IMR-90 (cell line): ENCODE results near the gene ZNF773. TPM values are rescaled to one million over a fixed set of nuclear protein-coding genes. Genes with fewer than 3 reads are reported as not detected.

Experiments
- ATAC-seq: fragments of 200-7000 bp; cut with Tn5 transposase; 2 replicates; pipeline ENCODE4 v1.9.1; 2020; ENCODE audit warnings: low read depth, mild to moderate bottlenecking, moderate library complexity
- BruUV-seq: library from RNA; stranded (reverse); fragments of 400-500 nt; replicated peaks from 2 replicates; lab custom pipeline; 2021; lab: Mats Ljungman, UMichigan
- CTCF ChIA-PET: fragments of 300-600 bp; formaldehyde crosslinking; extraction: SDS; loops from one replicate; lab custom pipeline; 2021; ENCODE audit warnings: antibody characterized with exemption; lab: Yijun Ruan, JAX
- POLR2A ChIA-PET: fragments of 300-600 bp; sonication (Branson Sonifier 250); formaldehyde crosslinking; loops from one replicate; lab custom pipeline; 2022; ENCODE audit warnings: antibody characterized with exemption; ENCODE audit not compliant: unreplicated experiment; lab: Charles Lee
- DNase-seq: peaks from one replicate; pipeline ENCODE4 v3.0.0; 2013
- H2AFZ ChIP-seq: replicated peaks from 2 replicates; pipeline ENCODE3; 2013; ENCODE audit warnings: low read length, mild to moderate bottlenecking; ENCODE audit not compliant: poor library complexity
- H2AK5ac ChIP-seq: 2 replicates; pipeline ENCODE4 v1.6.1; 2013; ENCODE audit warnings: low read depth, low read length, inconsistent platforms
- H2AK9ac ChIP-seq: replicated peaks from 2 replicates; pipeline ENCODE3; 2013; ENCODE audit warnings: mild to moderate bottlenecking, low read depth, low read length, moderate library complexity; ENCODE audit not compliant: poor library complexity
- H2BK120ac ChIP-seq: 2 replicates; pipeline ENCODE4 v1.6.1; 2013; ENCODE audit warnings: low read depth, low read length, inconsistent platforms
- H2BK15ac ChIP-seq: 3 replicates; pipeline ENCODE4 v1.6.1; 2013; ENCODE audit warnings: low read depth, low read length, inconsistent platforms
- H2BK20ac ChIP-seq: 2 replicates; pipeline ENCODE4 v1.6.1; 2013; ENCODE audit warnings: low read depth, mild to moderate bottlenecking, inconsistent platforms, low read length, moderate library complexity
- H2BK5ac ChIP-seq: 2 replicates; pipeline ENCODE4 v1.6.1; 2013; ENCODE audit warnings: mild to moderate bottlenecking, low read depth, low read length, inconsistent platforms; ENCODE audit not compliant: poor library complexity, severe bottlenecking
- H3K14ac ChIP-seq: replicated peaks from 2 replicates; pipeline ENCODE4 v1.6.1; 2013; ENCODE audit warnings: low read depth, low read length, inconsistent platforms
- H3K18ac ChIP-seq: 2 replicates; pipeline ENCODE4 v1.6.1; 2013; ENCODE audit warnings: low read depth, low read length, control low read depth
- H3K23ac ChIP-seq: 2 replicates; pipeline ENCODE4 v1.6.1; 2013; ENCODE audit warnings: low read depth, low read length, inconsistent platforms
- H3K27ac ChIP-seq: 2 replicates; pipeline ENCODE4 v1.5.1; 2013; ENCODE audit warnings: mild to moderate bottlenecking, control low read depth, low read length; ENCODE audit not compliant: insufficient read depth
- H3K27me3 ChIP-seq: 2 replicates; pipeline ENCODE4 v1.6.1; 2013; ENCODE audit warnings: low read length; ENCODE audit not compliant: control insufficient read depth, insufficient read depth
- H3K36me3 ChIP-seq: 2 replicates; pipeline ENCODE4 v1.6.1; 2013; ENCODE audit warnings: low read length, mixed read lengths; ENCODE audit not compliant: control insufficient read depth, insufficient read depth
- H3K4ac ChIP-seq: 2 replicates; pipeline ENCODE4 v1.6.1; 2013; ENCODE audit warnings: low read depth, low read length, inconsistent platforms
- H3K4me1 ChIP-seq: 2 replicates; pipeline ENCODE4 v1.6.1; 2013; ENCODE audit warnings: low read length, mixed read lengths; ENCODE audit not compliant: control insufficient read depth, insufficient read depth
- H3K4me2 ChIP-seq: 2 replicates; pipeline ENCODE4 v1.6.1; 2013; ENCODE audit warnings: low read depth, mild to moderate bottlenecking, control low read depth, low read length, moderate library complexity
- H3K4me3 ChIP-seq: 2 replicates; pipeline ENCODE4 v1.5.1; 2013; ENCODE audit warnings: low read depth, mild to moderate bottlenecking, control low read depth, low read length, moderate library complexity; ENCODE audit not compliant: insufficient read depth
- H3K56ac ChIP-seq: 2 replicates; pipeline ENCODE4 v1.6.1; 2013; ENCODE audit warnings: low read length, inconsistent platforms; ENCODE audit not compliant: insufficient read depth; ENCODE audit errors: extremely low read depth
- H3K79me1 ChIP-seq, 2 experiments: 2 replicates each; pipeline ENCODE4 v1.6.1; 2013; ENCODE audit warnings: low read length in 2 of 2, inconsistent platforms in 1 of 2, low read depth in 1 of 2
- H3K9ac ChIP-seq: 2 replicates; pipeline ENCODE4 v1.6.1; 2013; ENCODE audit warnings: low read depth, low read length, control low read depth
- H3K9me1 ChIP-seq: 2 replicates; pipeline ENCODE4 v1.6.1; 2013; ENCODE audit warnings: low read length, inconsistent platforms; ENCODE audit not compliant: insufficient read depth
- H3K9me3 ChIP-seq: 2 replicates; pipeline ENCODE4 v1.6.1; 2013; ENCODE audit warnings: low read length; ENCODE audit not compliant: control insufficient read depth, insufficient read depth
- H4K20me1 ChIP-seq: 2 replicates; pipeline ENCODE4 v1.6.1; 2013; ENCODE audit warnings: low read length, inconsistent platforms; ENCODE audit not compliant: insufficient read depth
- H4K5ac ChIP-seq: 2 replicates; pipeline ENCODE4 v1.6.1; 2013; ENCODE audit warnings: mild to moderate bottlenecking, low read depth, low read length, control low read depth
- H4K8ac ChIP-seq, 2 experiments: 2 replicates each; pipeline ENCODE4 v1.6.1; 2013; ENCODE audit warnings: low read depth in 2 of 2, low read length in 2 of 2, control low read depth in 1 of 2, inconsistent platforms in 1 of 2
- H4K91ac ChIP-seq: 2 replicates; pipeline ENCODE4 v1.6.1; 2013; ENCODE audit warnings: low read depth, low read length, inconsistent platforms; ENCODE audit not compliant: insufficient read depth
- BHLHE40 ChIP-seq: fragments of 150-350 bp; IDR thresholded peaks from 2 replicates; pipeline ENCODE4 v1.6.1; 2016; ENCODE audit warnings: mild to moderate bottlenecking, low read depth, low read length
- CEBPB ChIP-seq: IDR thresholded peaks from 2 replicates; pipeline ENCODE4 v1.6.1; 2012; ENCODE audit warnings: low read depth, low read length, improper control_type of control experiment
- CHD1 ChIP-seq: IDR thresholded peaks from 2 replicates; pipeline ENCODE4 v1.6.1; 2012; ENCODE audit warnings: low read depth, low read length, improper control_type of control experiment
- CTCF ChIP-seq: conservative IDR thresholded peaks from 2 replicates; pipeline ENCODE4 v1.5.1; 2012; ENCODE audit warnings: mild to moderate bottlenecking, low read depth, low read length, improper control_type of control experiment
- FOS ChIP-seq: fragments of 150-350 bp; IDR thresholded peaks from 2 replicates; pipeline ENCODE4 v1.6.1; 2016; ENCODE audit warnings: low read depth, low read length
- MAFK ChIP-seq: IDR thresholded peaks from 2 replicates; pipeline ENCODE4 v1.6.1; 2012; ENCODE audit warnings: low read depth, low read length, improper control_type of control experiment
- MAZ ChIP-seq: IDR thresholded peaks from 2 replicates; pipeline ENCODE4 v1.6.1; 2012; ENCODE audit warnings: low read depth, mild to moderate bottlenecking, low read length, improper control_type of control experiment, moderate library complexity, borderline replicate concordance
- MXI1 ChIP-seq: IDR thresholded peaks from 2 replicates; pipeline ENCODE4 v1.6.1; 2012; ENCODE audit warnings: low read depth, mild to moderate bottlenecking, low read length, moderate library complexity, borderline replicate concordance
- POLR2A ChIP-seq: IDR thresholded peaks from 2 replicates; pipeline ENCODE4 v1.6.1; 2012; ENCODE audit warnings: mild to moderate bottlenecking, low read depth, low read length
- RAD21 ChIP-seq: IDR thresholded peaks from 2 replicates; pipeline ENCODE4 v1.6.1; 2012; ENCODE audit warnings: low read length, improper control_type of control experiment
- RCOR1 ChIP-seq: IDR thresholded peaks from 2 replicates; pipeline ENCODE4 v1.6.1; 2012; ENCODE audit warnings: mild to moderate bottlenecking, low read length, improper control_type of control experiment; ENCODE audit not compliant: insufficient replicate concordance
- RFX5 ChIP-seq: IDR thresholded peaks from 2 replicates; pipeline ENCODE4 v1.8.0; 2012; ENCODE audit warnings: low read depth, mild to moderate bottlenecking, low read length, moderate library complexity
- SMC3 ChIP-seq: fragments of 150-350 bp; IDR thresholded peaks from 2 replicates; pipeline ENCODE4 v1.6.1; 2016; ENCODE audit warnings: low read depth, mild to moderate bottlenecking, antibody characterized with exemption, low read length, moderate library complexity
- USF2 ChIP-seq: fragments of 150-350 bp; IDR thresholded peaks from 2 replicates; pipeline ENCODE4 v1.6.1; 2017; ENCODE audit warnings: mild to moderate bottlenecking, antibody characterized with exemption, low read length, low read depth
- WGBS, 2 experiments: methylation state at CpG; one replicate each; pipeline versions ENCODE4 v1.1.5 to v1.1.7; 2013; ENCODE audit warnings: missing lambda C conversion rate in 2 of 2; ENCODE audit not compliant: insufficient read length in 1 of 2; ENCODE audit errors: extremely low coverage in 2 of 2; 5-methylcytosine and 5-hydroxymethylcytosine counted together
- dilution Hi-C: fragments of 300-500 bp; cut with HindIII; formaldehyde crosslinking; loops from one replicate; pipeline ENCODE4 v1.14.3; 2018; ENCODE audit warnings: low sequenced_read_pairs; ENCODE audit not compliant: unreplicated experiment
- in situ Hi-C: fragments of 300-500 bp; cut with MboI; formaldehyde crosslinking; loops from 3 replicates; pipeline ENCODE4 v1.14.3; 2019; ENCODE audit warnings: low sequenced_read_pairs, inconsistent platforms, mixed read lengths
- intact Hi-C: fragments of 100-400 bp; cut with micrococcal nuclease; formaldehyde crosslinking; loops from 2 replicates; pipeline ENCODE4 v1.10.0; 2022
- polyA plus RNA-seq, 3 experiments: library from polyadenylated mRNA; depleted of rRNA; stranded (reverse); fragments of >200 nt; gene quantifications; 2 replicates each; pipeline ENCODE4 v1.2.3, GENCODE V29; 2012; ENCODE audit warnings: low replicate concordance in 1 of 3
- total RNA-seq: library from RNA; depleted of rRNA; stranded (reverse); fragments of >200 nt; gene quantifications from 2 replicates; pipeline ENCODE4 v1.2.3, GENCODE V29; 2012
- TF ChIP-seq, protein P1 (sequence below): fragments of 150-350 bp; IDR thresholded peaks from 2 replicates; pipeline ENCODE4 v1.6.1; 2016; ENCODE audit warnings: low read depth, mild to moderate bottlenecking, low read length, moderate library complexity, borderline replicate concordance

Gene ZNF773
- total and polyA plus RNA-seq, 2 of the 4 experiments (the other 2 are of a cell fraction) = 5.5 to 13.3 TPM

DNA sequence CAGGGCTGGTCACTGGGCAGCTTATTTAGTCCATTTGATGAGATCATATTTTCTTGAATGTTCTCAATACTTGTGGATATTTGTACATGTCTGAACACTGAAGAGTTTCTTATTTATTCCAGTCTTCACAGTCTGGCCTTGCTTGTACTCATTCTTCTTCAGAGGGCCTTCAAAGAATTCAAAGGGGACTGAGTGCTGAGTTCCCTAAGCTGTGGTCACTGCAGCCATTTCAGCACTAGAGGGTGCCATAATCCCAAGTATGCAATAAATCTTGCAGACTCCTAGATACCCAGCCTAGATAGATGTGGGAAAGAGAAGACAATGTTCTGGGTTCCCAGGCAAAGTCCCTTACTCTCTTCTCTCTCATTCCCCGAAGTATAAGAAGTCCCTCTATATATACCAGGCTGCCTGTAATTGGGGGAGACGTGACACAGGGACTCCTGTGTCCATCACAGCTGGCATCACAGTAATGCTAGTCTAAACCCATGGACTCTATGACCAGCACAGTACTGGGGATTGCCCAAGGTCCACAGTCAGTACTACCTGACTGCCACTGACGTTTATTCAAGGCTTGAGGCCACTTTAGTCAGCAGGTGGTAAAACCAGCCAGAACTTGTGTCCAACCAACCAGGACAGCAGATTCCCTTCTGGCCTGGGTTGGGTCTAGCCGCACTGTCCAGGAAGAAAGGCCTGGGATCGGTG lies 33.9 kb upstream of the ZNF773 start:
- Histone ChIP-seq H2BK15ac (no peak overlapping the region), H3K9me3 (peaks cover 28% of the 10 kb centered on the region), H3K4ac (no peak overlapping the region), H3K27me3 (no peaks in the 10 kb centered on the region), H2BK5ac (no peak overlapping the region), H4K20me1 (no peaks in the 10 kb centered on the region), H3K9ac (no peak overlapping the region), H3K23ac (no peak overlapping the region), H3K36me3 (peaks cover 7% of the 10 kb centered on the region; the same call in 1 of the 2 replicates), H3K4me2 (no peak overlapping the region), H2AK9ac (no peak overlapping the region), H3K18ac (no peak overlapping the region), H3K9me1 (no peaks in the 10 kb centered on the region), H4K5ac (no peak overlapping the region), H2AFZ (no peak overlapping the region), H2BK120ac (no peak overlapping the region), H3K14ac (no peak overlapping the region), H3K4me1 (no peaks in the 10 kb centered on the region), H3K27ac (no peak overlapping the region), H3K4me3 (no peak overlapping the region), H4K91ac (no peak overlapping the region), H3K56ac (no peak overlapping the region), H4K8ac (no peak overlapping the region), H2AK5ac (no peak overlapping the region), H2BK20ac (no peak overlapping the region), H3K79me1 (peaks cover 0 to 3% of the 10 kb centered on the region in 2 experiments; a peak in 1 of 4 replicates)
- 100% methylated on average over 1 of the region's 5 CpGs; no CpG with 5 or more reads in 1 of the 2 experiments for WGBS, 2 experiments
- DNase-seq (peak; percentile 24), ATAC-seq (peak; percentile 73)
- ChIA-PET POLR2A (no interaction called here), CTCF (interaction anchor here (0.6 to 1.0 kb wide), 2 partner anchors 12 to 449 kb away, joined by 3 to 5 read pairs; partner anchors contain the start of gene ZNF772)
- in situ Hi-C loops = no loop called here
- no TSS peak for BruUV-seq
- intact Hi-C loops = no loop called here
- dilution Hi-C loops = no loop called here
- peak; percentile 45 for TF ChIP-seq CTCF
- no peak for TF ChIP-seq CEBPB
- no peak for TF ChIP-seq MAZ
- TF ChIP-seq POLR2A = no peak
- TF ChIP-seq USF2 = no peak
- TF ChIP-seq MAFK = no peak
- TF ChIP-seq BHLHE40 = no peak
- TF ChIP-seq RAD21 = peak; percentile 57
- TF ChIP-seq RFX5 = no peak
- no peak for TF ChIP-seq FOS
- no peak for TF ChIP-seq MXI1
- TF ChIP-seq, protein P1, sequence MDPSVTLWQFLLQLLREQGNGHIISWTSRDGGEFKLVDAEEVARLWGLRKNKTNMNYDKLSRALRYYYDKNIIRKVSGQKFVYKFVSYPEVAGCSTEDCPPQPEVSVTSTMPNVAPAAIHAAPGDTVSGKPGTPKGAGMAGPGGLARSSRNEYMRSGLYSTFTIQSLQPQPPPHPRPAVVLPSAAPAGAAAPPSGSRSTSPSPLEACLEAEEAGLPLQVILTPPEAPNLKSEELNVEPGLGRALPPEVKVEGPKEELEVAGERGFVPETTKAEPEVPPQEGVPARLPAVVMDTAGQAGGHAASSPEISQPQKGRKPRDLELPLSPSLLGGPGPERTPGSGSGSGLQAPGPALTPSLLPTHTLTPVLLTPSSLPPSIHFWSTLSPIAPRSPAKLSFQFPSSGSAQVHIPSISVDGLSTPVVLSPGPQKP = no peak
- no peak for TF ChIP-seq CHD1
- TF ChIP-seq RCOR1 = no peak
- TF ChIP-seq SMC3 = peak; percentile 44; the same call in 1 of the 2 replicates
